ENCODE results near the gene OXA1L. TPM values are rescaled to one million over a fixed set of nuclear protein-coding genes. Genes with fewer than 3 reads are reported as not detected.

Gene OXA1L
- total and polyA plus RNA-seq, 2 of the 13 experiments (the other 11 are each of a cell fraction or from before 2014, with no cell fraction given) = 230 to 589 TPM

- TF ChIP-seq, protein P1, sequence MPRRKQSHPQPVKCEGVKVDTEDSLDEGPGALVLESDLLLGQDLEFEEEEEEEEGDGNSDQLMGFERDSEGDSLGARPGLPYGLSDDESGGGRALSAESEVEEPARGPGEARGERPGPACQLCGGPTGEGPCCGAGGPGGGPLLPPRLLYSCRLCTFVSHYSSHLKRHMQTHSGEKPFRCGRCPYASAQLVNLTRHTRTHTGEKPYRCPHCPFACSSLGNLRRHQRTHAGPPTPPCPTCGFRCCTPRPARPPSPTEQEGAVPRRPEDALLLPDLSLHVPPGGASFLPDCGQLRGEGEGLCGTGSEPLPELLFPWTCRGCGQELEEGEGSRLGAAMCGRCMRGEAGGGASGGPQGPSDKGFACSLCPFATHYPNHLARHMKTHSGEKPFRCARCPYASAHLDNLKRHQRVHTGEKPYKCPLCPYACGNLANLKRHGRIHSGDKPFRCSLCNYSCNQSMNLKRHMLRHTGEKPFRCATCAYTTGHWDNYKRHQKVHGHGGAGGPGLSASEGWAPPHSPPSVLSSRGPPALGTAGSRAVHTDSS (CRISPR knock-in tag; conservative IDR thresholded peaks at IDR 0.05) = no peak
- TF ChIP-seq GABPA (IDR thresholded peaks at IDR 0.05; ENCODE audit: low read depth, low read length) (no peak), GABPA (CRISPR knock-in tag; IDR thresholded peaks at IDR 0.05; ENCODE audit: low read depth) (no peak), ZNF563 (CRISPR knock-in tag; IDR thresholded peaks at IDR 0.05) (no peak), KLF6 (CRISPR knock-in tag; IDR thresholded peaks at IDR 0.05) (no peak), ZMAT3 (CRISPR knock-in tag; conservative IDR thresholded peaks at IDR 0.05) (no peak), HNF4G (IDR thresholded peaks at IDR 0.05; ENCODE audit: borderline replicate concordance, low read depth, low read length) (peak; percentile 26; the same call in 1 of the 2 replicates), HNF4G (CRISPR knock-in tag; IDR thresholded peaks at IDR 0.05; ENCODE audit: borderline replicate concordance, low read depth) (no peak), SNRNP70 (IDR thresholded peaks at IDR 0.05; ENCODE audit: low read depth, low read length) (no peak), ZNF142 (CRISPR knock-in tag; IDR thresholded peaks at IDR 0.05) (no peak), ZBTB33 (CRISPR knock-in tag; IDR thresholded peaks at IDR 0.05) (peak; percentile 63; the same call in 1 of the 2 replicates), ZFP90 (CRISPR knock-in tag; IDR thresholded peaks at IDR 0.05; ENCODE audit: borderline replicate concordance) (no peak), ZNF619 (CRISPR knock-in tag; IDR thresholded peaks at IDR 0.05) (no peak), ZNF30 (CRISPR knock-in tag; IDR thresholded peaks at IDR 0.05) (no peak), ZNF816 (CRISPR knock-in tag; IDR thresholded peaks at IDR 0.05; ENCODE audit: borderline replicate concordance) (no peak), KDM6A (CRISPR knock-in tag; IDR thresholded peaks at IDR 0.05; ENCODE audit: low read depth) (no peak), ZNF788 (CRISPR knock-in tag; IDR thresholded peaks at IDR 0.05; ENCODE audit: borderline replicate concordance) (0 out of 2 replicates have a peak, but pooled peaks have one; percentile 21), ZNF550 (CRISPR knock-in tag; IDR thresholded peaks at IDR 0.05; ENCODE audit: borderline replicate concordance) (0 out of 2 replicates have a peak, but pooled peaks have one; percentile 43), ZNF580 (CRISPR knock-in tag; IDR thresholded peaks at IDR 0.05; ENCODE audit: borderline replicate concordance, low read depth) (no peak)
- TF ChIP-seq, protein P2, sequence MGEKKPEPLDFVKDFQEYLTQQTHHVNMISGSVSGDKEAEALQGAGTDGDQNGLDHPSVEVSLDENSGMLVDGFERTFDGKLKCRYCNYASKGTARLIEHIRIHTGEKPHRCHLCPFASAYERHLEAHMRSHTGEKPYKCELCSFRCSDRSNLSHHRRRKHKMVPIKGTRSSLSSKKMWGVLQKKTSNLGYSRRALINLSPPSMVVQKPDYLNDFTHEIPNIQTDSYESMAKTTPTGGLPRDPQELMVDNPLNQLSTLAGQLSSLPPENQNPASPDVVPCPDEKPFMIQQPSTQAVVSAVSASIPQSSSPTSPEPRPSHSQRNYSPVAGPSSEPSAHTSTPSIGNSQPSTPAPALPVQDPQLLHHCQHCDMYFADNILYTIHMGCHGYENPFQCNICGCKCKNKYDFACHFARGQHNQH (CRISPR knock-in tag; IDR thresholded peaks at IDR 0.05) = no peak
Observed at GRCh38 chr14:22822016-22822570, 55.6 kb downstream of the OXA1L start (continued).

Measured in HepG2 (cell line).